Measurements from ENCODE around the gene FLYWCH2.
"Not testable (repeated sequence)": the region's sequence is repeated elsewhere in the genome, so short reads cannot be mapped to it uniquely, and the experiment has no call there.

The FLYWCH2 gene

GRCh38 chr16:2904922-2905240, 21.9 kb downstream of the FLYWCH2 start:
- intact Hi-C loops (cut with DNase I), result loop anchor here (1.0 kb wide), 1 partner anchor 23 kb away; no protein-coding TSS in a partner anchor
- peak in 27 of 42 donors; percentile 19 to 64 (median 43) for DNase-seq

- intact Hi-C loops (cut with DNase I), result loop anchor here (1.0 kb wide), 1 partner anchor 23 kb away; no protein-coding TSS in a partner anchor
Observed at GRCh38 chr16:2905241-2905987, 22.4 kb downstream of the FLYWCH2 start.

DNA sequence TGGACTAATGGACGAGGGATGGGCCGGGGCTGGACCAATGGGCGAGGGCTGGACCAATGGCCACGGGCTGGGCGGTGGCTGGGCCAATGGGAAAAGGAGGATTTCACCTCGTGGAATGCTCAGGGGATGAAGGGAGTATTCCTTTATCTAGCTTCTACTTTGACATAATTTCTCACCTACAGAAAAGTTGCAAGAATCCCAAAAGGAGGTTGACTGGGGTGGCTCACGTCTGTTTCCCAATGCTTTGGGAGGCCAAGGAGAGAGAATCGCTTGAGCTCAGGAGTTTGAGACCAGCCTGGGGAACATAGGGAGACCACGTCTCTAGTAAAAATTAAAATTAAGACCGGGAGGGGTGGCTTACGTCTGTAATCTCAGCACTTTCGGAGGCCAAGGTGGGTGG, 23.0 kb downstream of the FLYWCH2 start:
- no peak for DNase-seq
- intact Hi-C loops (cut with DNase I), result loop anchor here (1.0 kb wide), 1 partner anchor 24 kb away; no protein-coding TSS in a partner anchor

More at GRCh38 chr16:2905241-2905987, 22.4 kb downstream of the FLYWCH2 start:
- DNase-seq, result peak; percentile 99 to 100 (median 100)

- intact Hi-C loops (cut with DNase I), result not testable (repeated sequence)
- peak in 36 of 42 donors; percentile 17 to 76 (median 52) for DNase-seq
Observed at GRCh38 chr16:2907084-2907753, 24.2 kb downstream of the FLYWCH2 start.

- intact Hi-C loops (cut with DNase I), result no loop called here
- no peak for DNase-seq
Observed at GRCh38 chr16:2910441-2910969, 27.5 kb downstream of the FLYWCH2 start.

- peak; percentile 97 to 100 (median 99) for DNase-seq
- intact Hi-C loops (cut with DNase I), result no loop called here
Observed at GRCh38 chr16:2911638-2912329, 28.8 kb downstream of the FLYWCH2 start, which contains the start of gene FLYWCH1. Gene FLYWCH1 (plus strand): TSS chr16:2911931. CDS start chr16:2929686, 17,755 bp downstream.

DNA sequence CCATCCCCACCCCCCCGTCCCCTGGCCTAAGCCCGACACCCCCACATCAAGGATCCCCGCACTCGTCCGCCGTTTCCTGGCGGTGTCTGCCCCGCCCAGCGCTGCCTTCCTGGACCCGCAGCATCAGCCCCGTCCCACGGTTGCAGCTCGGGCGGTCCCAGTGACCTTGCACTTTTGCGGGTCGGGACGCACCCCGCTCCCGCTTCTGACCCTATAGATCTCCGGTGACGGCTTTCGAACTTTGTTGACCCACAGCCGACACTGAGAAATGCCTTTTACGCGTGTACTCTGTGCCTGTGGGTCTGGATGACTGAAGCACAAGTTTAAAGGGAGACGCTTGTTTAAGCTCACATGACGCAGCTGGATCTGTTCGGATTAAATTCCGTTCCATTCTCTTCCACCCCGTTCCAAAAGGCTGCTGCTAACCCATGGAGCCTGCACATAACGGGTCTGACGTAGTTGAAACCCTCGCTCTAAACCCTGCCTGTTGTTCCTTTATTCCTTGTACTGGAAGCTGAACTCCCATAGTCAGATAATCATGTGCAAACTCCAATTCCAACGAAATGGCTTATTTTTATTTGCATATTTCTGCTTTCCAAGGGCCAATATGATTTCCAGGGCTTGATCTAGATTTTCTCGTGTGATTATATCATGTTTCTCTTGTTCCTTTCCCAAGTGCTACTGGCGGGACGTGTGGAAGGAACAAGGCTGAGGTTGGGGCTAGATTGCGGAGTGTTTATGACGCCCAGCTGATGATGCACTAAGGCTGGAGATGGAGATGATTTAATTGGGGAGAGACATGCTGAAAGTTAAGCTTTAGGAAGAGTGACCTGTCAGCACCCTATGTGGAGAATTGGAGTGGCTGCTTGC, 29.6 kb downstream of the FLYWCH2 start:
- peak in 34 of 42 donors; percentile 11 to 60 (median 38) for DNase-seq
- intact Hi-C loops (cut with DNase I), result no loop called here

- peak in 41 of 42 donors; percentile 15 to 95 (median 67) for DNase-seq
- intact Hi-C loops (cut with DNase I), result no loop called here
Observed at GRCh38 chr16:2913603-2914002, 30.6 kb downstream of the FLYWCH2 start.

DNA sequence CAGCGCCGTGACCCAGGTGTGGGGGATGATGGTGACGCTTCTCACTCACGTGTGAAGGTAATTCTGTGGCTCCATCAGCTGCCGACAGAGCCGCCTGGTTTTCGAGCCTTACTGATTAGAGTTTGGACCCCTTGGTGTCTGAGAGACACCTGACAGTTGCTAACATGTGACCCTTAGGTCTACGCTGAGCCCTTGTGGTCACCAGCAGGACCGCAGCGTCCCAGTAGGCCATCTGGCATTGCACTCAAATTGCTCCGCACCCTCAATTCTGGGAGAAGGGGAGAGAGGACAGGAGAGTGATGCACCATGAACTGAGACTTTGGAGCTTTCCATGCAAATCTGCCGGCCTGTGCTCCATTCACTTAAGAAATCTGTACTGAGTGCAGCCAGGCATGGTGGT, 31.2 kb downstream of the FLYWCH2 start:
- no peak for DNase-seq
- intact Hi-C loops (cut with DNase I), result no loop called here

DNA sequence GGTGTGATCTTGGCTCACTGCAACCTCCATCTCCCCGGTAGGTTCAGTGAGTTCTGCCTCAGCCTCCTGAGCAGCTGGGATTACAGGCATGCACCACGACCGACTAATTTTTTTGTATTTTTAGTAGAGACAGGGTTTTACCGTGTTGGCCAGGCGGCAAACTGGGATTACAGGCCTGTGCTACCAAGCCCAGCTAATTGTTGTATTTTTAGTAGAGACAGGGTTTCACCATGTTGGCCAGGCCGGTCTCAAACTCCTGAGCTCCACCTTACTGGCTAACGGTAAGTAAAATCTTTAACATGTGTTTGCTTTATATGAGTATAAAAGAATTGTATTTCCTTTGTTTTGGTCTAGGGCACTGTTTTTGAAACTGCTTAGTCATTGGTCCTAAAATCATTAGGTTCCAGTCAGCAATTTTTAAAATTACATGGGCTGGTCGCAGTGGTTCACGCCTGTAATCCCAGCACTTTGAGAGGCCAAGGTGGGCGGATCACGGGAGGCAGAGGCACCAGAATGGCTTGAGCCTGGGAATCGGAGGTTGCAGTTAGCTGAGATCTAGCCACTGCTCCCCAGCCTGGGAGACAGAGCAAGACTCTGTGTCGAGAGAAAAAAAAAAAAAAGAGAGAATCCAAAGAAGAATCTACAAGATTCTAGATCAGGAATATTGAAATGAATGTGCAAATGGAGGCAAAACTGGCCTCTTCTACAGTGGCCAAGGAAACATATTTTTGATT, 32.3 kb downstream of the FLYWCH2 start:
- intact Hi-C loops (cut with DNase I), result loop anchor here (5.0 kb wide), 1 partner anchor 57 kb away; no protein-coding TSS in a partner anchor
- no peak for DNase-seq

- peak in 37 of 42 donors; percentile 22 to 87 (median 65) for DNase-seq
- intact Hi-C loops (cut with DNase I), result loop anchor here (5.0 kb wide), 1 partner anchor 53 kb away; no protein-coding TSS in a partner anchor
Observed at GRCh38 chr16:2919511-2920255, 36.7 kb downstream of the FLYWCH2 start.

DNA sequence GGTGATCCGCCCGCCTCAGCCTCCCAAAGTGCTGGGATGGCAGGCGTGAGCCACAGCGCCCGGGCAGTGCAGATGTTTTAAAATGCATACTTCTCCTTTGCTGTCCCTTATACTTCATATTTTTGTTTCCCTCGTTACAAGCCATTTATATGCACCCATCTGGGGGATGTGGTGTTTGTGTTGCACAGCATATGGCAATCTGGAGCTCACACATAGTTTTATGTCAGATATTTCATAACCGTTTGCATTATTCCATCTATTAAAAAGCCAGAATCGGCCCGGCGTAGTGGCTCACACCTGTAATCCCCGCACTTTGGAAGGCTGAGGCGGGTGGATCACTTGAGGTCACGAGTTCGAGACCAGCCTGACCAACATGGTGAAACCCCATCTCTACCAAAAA, 40.5 kb downstream of the FLYWCH2 start:
- intact Hi-C loops (cut with DNase I), result no loop called here
- DNase-seq, result no peak

GRCh38 chr16:2924901-2925755, 42.1 kb downstream of the FLYWCH2 start:
- intact Hi-C loops (cut with DNase I), result loop anchor here (5.0 kb wide), 1 partner anchor 53 kb away; no protein-coding TSS in a partner anchor
- DNase-seq, result peak in 1 of 42 donors; percentile 8

DNA sequence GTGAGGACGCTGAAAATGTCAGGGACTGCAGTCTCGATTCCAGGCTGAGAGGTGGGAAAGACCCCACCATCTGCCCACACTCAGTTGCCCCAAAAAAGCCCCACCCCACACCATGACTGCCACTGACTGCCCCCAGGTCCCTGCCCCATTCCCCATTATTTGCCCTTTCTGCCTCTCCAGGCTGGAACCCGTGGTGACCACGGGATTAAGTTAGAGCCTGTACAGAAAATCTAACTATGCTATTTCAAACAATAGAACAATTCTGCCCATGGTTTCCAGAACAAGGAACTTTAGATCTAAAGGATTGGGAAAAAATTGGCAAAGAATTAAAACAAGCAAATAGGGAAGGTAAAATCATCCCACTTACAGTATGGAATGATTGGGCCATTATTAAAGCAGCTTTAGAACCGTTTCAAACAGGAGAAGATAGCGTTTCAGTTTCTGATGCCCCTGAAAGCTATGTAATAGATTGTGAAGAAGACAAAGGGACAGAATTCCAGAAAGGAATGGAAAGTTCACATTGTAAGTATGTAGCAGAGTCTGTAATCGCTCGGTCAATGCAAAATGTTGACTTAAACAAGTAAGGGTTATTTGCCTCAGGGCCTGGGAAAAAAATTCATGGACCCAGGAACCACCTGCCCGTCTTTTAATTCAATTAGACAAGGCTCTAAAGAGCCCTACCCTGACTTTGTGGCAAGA, 43.1 kb downstream of the FLYWCH2 start:
- no peak for DNase-seq
- intact Hi-C loops (cut with DNase I), result loop anchor here (5.0 kb wide), 1 partner anchor 54 kb away; no protein-coding TSS in a partner anchor

GRCh38 chr16:2926650-2926999, 43.6 kb downstream of the FLYWCH2 start:
- intact Hi-C loops (cut with DNase I), result loop anchor here (5.0 kb wide), 1 partner anchor 54 kb away; no protein-coding TSS in a partner anchor
- DNase-seq, result no peak

Data from head of caudate nucleus (tissue), 42 donors.